Astrocyte (in vitro differentiated cells and primary cell): Measurements from ENCODE around the gene GBP5. TPM values are rescaled to one million over a fixed set of nuclear protein-coding genes. Genes with fewer than 3 reads are reported as not detected.

Experiments
- DNase-seq: peaks from one replicate; pipeline ENCODE4 v3.0.0-alpha.2; 2010; ENCODE audit warnings: low read depth
- FAIRE-seq: peaks from 2 replicates; lab custom pipeline; 2011; peaks lifted over from hg19 to GRCh38; lab: Jason Lieb, UNC
- H2AFZ ChIP-seq: 2 replicates; pipeline ENCODE4 v1.6.0; 2012; ENCODE audit warnings: low read depth, low read length, inconsistent platforms
- H3K27ac ChIP-seq: 2 replicates; pipeline ENCODE4 v1.5.1; 2011; ENCODE audit warnings: low read depth, low read length, inconsistent platforms
- H3K27me3 ChIP-seq: 2 replicates; pipeline ENCODE4 v1.6.0; 2011; ENCODE audit warnings: low read length, inconsistent platforms; ENCODE audit not compliant: insufficient read depth
- H3K36me3 ChIP-seq: 2 replicates; pipeline ENCODE4 v1.5.1; 2011; ENCODE audit warnings: low read length, inconsistent platforms; ENCODE audit not compliant: insufficient read depth
- H3K4me1 ChIP-seq: 2 replicates; pipeline ENCODE4 v1.5.1; 2011; ENCODE audit warnings: low read length, inconsistent platforms; ENCODE audit not compliant: insufficient read depth
- H3K4me2 ChIP-seq: 2 replicates; pipeline ENCODE4 v1.6.0; 2012; ENCODE audit warnings: low read length, inconsistent platforms
- H3K4me3 ChIP-seq: 2 replicates; pipeline ENCODE4 v1.5.1; 2011; ENCODE audit warnings: low read depth, mild to moderate bottlenecking, low read length, inconsistent platforms; ENCODE audit not compliant: insufficient read depth
- H3K79me2 ChIP-seq: 2 replicates; pipeline ENCODE4 v1.6.0; 2012; ENCODE audit warnings: mild to moderate bottlenecking, low read length, inconsistent platforms; ENCODE audit not compliant: insufficient read depth
- H3K9ac ChIP-seq: 2 replicates; pipeline ENCODE4 v1.6.0; 2012; ENCODE audit warnings: mild to moderate bottlenecking, low read length, inconsistent platforms
- H3K9me3 ChIP-seq: 2 replicates; pipeline ENCODE4 v1.5.1; 2012; ENCODE audit warnings: low read depth, mild to moderate bottlenecking, low read length, inconsistent platforms; ENCODE audit not compliant: insufficient read depth
- H4K20me1 ChIP-seq: 2 replicates; pipeline ENCODE4 v1.6.0; 2012; ENCODE audit warnings: low read length, inconsistent platforms; ENCODE audit not compliant: insufficient read depth
- H3K27ac Mint-ChIP-seq: one replicate; pipeline ENCODE4 v1.8.0; 2021; ENCODE audit warnings: mild to moderate bottlenecking, mixed read lengths; ENCODE audit not compliant: unreplicated experiment
- H3K27me3 Mint-ChIP-seq: one replicate; pipeline ENCODE4 v1.8.0; 2021; ENCODE audit warnings: low read depth, mixed read lengths; ENCODE audit not compliant: unreplicated experiment
- H3K36me3 Mint-ChIP-seq: one replicate; pipeline ENCODE4 v1.8.0; 2021; ENCODE audit warnings: low read depth, mixed read lengths; ENCODE audit not compliant: unreplicated experiment
- H3K4me1 Mint-ChIP-seq: one replicate; pipeline ENCODE4 v1.8.0; 2021; ENCODE audit warnings: low read depth, mixed read lengths; ENCODE audit not compliant: unreplicated experiment
- H3K4me3 Mint-ChIP-seq: one replicate; pipeline ENCODE4 v1.8.0; 2021; ENCODE audit warnings: mild to moderate bottlenecking, moderate library complexity, mixed read lengths; ENCODE audit not compliant: unreplicated experiment
- H3K9me3 Mint-ChIP-seq: one replicate; pipeline ENCODE4 v1.8.0; 2021; ENCODE audit warnings: mild to moderate bottlenecking, mixed read lengths; ENCODE audit not compliant: unreplicated experiment
- CTCF ChIP-seq: IDR thresholded peaks from 2 replicates; pipeline ENCODE4 v1.5.1; 2011; ENCODE audit warnings: low read depth, mild to moderate bottlenecking, inconsistent platforms, low read length, moderate library complexity; ENCODE audit not compliant: insufficient read depth
- EZH2 ChIP-seq: IDR thresholded peaks from 2 replicates; pipeline ENCODE4 v1.6.1; 2012; ENCODE audit warnings: mild to moderate bottlenecking, low read length, inconsistent platforms; ENCODE audit not compliant: insufficient read depth
- total RNA-seq: library from RNA; stranded (reverse); gene quantifications from 2 replicates; pipeline ENCODE4 v1.2.1, GENCODE V29; 2021

GBP5 gene
- total RNA-seq, 1 donor from 2014 or later = 0.79 TPM

DNA sequence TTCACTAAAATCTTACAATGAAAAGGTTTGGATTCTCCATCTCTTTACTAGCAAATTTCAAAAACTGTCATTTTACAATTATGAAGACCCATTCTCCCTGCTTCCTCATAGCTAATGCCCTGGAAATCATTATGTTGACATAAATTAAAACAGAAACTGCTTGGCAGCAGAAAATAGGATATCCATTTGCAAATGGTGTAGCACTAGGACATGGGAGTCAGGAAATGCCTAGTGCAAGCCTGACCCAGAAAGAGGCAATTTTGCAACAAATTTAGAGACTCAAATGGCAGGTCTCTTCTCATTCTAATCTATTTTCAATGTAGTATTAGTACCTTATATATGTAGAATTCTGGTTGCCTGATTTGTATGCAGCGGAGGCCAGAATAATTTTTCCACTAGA is 2.2 kb downstream of the GBP5 start:
- H3K4me1 Mint-ChIP-seq = peaks cover 12% of the 10 kb centered on the region
- no peaks in the 10 kb centered on the region for H3K79me2 ChIP-seq
- no peaks in the 10 kb centered on the region for H3K36me3 Mint-ChIP-seq
- H3K4me3 ChIP-seq = no peak overlapping the region
- H3K4me2 ChIP-seq = no peak overlapping the region
- H3K27me3 ChIP-seq = no peaks in the 10 kb centered on the region
- peaks cover 1% of the 10 kb centered on the region for H3K9me3 Mint-ChIP-seq
- H4K20me1 ChIP-seq = no peaks in the 10 kb centered on the region
- FAIRE-seq = no peak
- H3K27ac Mint-ChIP-seq = no peak overlapping the region
- no peaks in the 10 kb centered on the region for H3K27me3 Mint-ChIP-seq
- H3K27ac ChIP-seq = no peak overlapping the region
- DNase-seq = no peak
- H3K9ac ChIP-seq = no peak overlapping the region
- no peak overlapping the region for H2AFZ ChIP-seq
- no peak overlapping the region for H3K4me3 Mint-ChIP-seq
- H3K9me3 ChIP-seq = no peaks in the 10 kb centered on the region
- H3K4me1 ChIP-seq = no peaks in the 10 kb centered on the region
- TF ChIP-seq CTCF (no peak), EZH2 (no peak)
- H3K36me3 ChIP-seq = no peaks in the 10 kb centered on the region

- no peaks in the 10 kb centered on the region for H3K27me3 Mint-ChIP-seq
Measured at GRCh38 chr1:89269277-89269676, 3.4 kb downstream of the GBP5 start.

GRCh38 chr1:89262643-89263042 is 10.0 kb downstream of the GBP5 start:
- TF ChIP-seq CTCF (no peak), EZH2 (no peak)
- H3K79me2 ChIP-seq = no peaks in the 10 kb centered on the region
- peaks cover 25% of the 10 kb centered on the region for H3K4me1 Mint-ChIP-seq
- peaks cover 4% of the 10 kb centered on the region for H3K4me1 ChIP-seq
- H3K4me2 ChIP-seq = no peak overlapping the region
- H4K20me1 ChIP-seq = no peaks in the 10 kb centered on the region
- H3K27ac ChIP-seq = no peak overlapping the region
- peak overlapping the region; percentile 34 for H3K4me3 Mint-ChIP-seq
- FAIRE-seq = no peak
- H3K9ac ChIP-seq = no peak overlapping the region
- no peaks in the 10 kb centered on the region for H3K9me3 Mint-ChIP-seq
- H3K27me3 Mint-ChIP-seq = no peaks in the 10 kb centered on the region
- H3K36me3 Mint-ChIP-seq = no peaks in the 10 kb centered on the region
- H3K4me3 ChIP-seq = no peak overlapping the region
- no peak overlapping the region for H2AFZ ChIP-seq
- no peaks in the 10 kb centered on the region for H3K36me3 ChIP-seq
- H3K27ac Mint-ChIP-seq = peak overlapping the region; percentile 21
- no peaks in the 10 kb centered on the region for H3K27me3 ChIP-seq
- DNase-seq = peak; percentile 38
- H3K9me3 ChIP-seq = no peaks in the 10 kb centered on the region

More at GRCh38 chr1:89269277-89269676, 3.4 kb downstream of the GBP5 start:
- H3K27me3 ChIP-seq = no peaks in the 10 kb centered on the region
- no peak overlapping the region for H3K27ac ChIP-seq
- peaks cover 1% of the 10 kb centered on the region for H3K9me3 Mint-ChIP-seq
- H3K4me1 ChIP-seq = no peaks in the 10 kb centered on the region
- H3K4me2 ChIP-seq = no peak overlapping the region
- no peak overlapping the region for H2AFZ ChIP-seq
- no peak overlapping the region for H3K4me3 ChIP-seq
- H3K27ac Mint-ChIP-seq = no peak overlapping the region
- no peak for DNase-seq
- H3K4me1 Mint-ChIP-seq = peaks cover 8% of the 10 kb centered on the region
- no peak for TF ChIP-seq CTCF
- no peaks in the 10 kb centered on the region for H3K36me3 ChIP-seq
- no peak overlapping the region for H3K9ac ChIP-seq
- no peaks in the 10 kb centered on the region for H3K9me3 ChIP-seq
- H3K36me3 Mint-ChIP-seq = no peaks in the 10 kb centered on the region
- no peak overlapping the region for H3K4me3 Mint-ChIP-seq
- H4K20me1 ChIP-seq = no peaks in the 10 kb centered on the region
- H3K79me2 ChIP-seq = no peaks in the 10 kb centered on the region
- no peak for FAIRE-seq
